ENCODE measurements around the gene EVI5L.
"Not testable (repeated sequence)": the region's sequence is repeated elsewhere in the genome, so short reads cannot be mapped to it uniquely, and the experiment has no call there.

EVI5L gene

DNA sequence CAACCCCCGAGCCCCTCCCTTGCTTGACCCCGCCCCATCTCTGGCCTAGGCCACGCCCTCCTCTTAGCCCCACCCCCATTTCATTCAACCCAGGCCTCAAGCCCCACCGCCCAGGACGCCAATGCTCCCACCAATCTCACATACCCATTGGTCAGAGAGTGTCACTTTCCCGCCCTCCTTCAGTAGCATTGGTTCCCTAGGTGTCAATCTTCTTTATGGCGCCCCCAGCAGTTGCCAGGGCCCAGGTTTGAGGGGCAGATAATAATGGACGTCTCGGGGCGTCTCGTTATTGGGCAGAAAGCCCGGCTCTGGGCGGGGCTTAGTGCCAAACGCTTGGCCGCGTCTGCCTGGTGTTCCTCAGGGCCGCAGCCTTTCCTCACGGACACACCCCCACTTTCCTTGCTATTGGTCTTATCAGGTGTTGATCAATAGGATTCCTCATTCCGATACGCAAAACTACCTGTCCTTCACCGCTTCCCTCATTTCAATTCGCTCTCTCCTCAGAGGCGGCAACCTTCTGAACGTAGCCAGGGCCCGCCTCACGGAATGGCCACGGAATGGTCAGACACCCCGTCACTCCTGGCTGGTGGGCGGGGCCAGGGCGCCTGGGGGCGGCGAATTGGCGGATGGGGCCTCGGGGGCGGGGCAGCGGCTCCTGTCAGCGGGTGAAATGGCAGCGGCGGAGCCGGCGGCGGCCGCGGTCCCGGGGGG is at the start of gene EVI5L:
EVI5L (plus strand) TSS at position 658 of the 711 bp plus-strand sequence. CDS start 16,325 bp downstream, outside the sequence.
- DNase-seq: peak; percentile 100

- DNase-seq: no peak
Observed at GRCh38 chr19:7781157-7781556, 48.9 kb upstream of the EVI5L start.

- no peak for DNase-seq
Observed at GRCh38 chr19:7783991-7784423, 46.0 kb upstream of the EVI5L start.

GRCh38 chr19:7784856-7785255 is 45.2 kb upstream of the EVI5L start:
- no peak for DNase-seq

DNA sequence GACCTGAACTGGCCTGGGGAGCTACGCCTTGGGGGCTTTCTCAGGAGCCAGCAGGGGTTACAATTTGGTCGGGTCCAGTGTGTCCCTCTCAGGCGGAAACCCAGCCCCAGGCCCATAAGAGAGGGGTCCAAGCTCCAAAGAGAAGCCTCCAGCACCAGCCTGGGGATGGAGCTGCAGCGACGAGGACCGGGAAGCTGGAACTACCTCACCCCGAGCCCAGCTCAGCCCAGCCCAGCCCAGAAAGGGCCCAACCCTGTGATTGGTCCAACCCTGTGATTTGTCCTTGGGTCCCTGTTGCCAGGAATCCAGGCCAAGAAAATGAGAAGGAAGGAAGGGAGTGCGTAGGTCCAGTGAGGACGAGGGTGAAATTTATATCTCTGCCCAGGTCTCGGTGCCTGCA is 42.9 kb upstream of the EVI5L start:
- no peak for DNase-seq

GRCh38 chr19:7787602-7788177 is 42.3 kb upstream of the EVI5L start:
- no peak for DNase-seq

DNA sequence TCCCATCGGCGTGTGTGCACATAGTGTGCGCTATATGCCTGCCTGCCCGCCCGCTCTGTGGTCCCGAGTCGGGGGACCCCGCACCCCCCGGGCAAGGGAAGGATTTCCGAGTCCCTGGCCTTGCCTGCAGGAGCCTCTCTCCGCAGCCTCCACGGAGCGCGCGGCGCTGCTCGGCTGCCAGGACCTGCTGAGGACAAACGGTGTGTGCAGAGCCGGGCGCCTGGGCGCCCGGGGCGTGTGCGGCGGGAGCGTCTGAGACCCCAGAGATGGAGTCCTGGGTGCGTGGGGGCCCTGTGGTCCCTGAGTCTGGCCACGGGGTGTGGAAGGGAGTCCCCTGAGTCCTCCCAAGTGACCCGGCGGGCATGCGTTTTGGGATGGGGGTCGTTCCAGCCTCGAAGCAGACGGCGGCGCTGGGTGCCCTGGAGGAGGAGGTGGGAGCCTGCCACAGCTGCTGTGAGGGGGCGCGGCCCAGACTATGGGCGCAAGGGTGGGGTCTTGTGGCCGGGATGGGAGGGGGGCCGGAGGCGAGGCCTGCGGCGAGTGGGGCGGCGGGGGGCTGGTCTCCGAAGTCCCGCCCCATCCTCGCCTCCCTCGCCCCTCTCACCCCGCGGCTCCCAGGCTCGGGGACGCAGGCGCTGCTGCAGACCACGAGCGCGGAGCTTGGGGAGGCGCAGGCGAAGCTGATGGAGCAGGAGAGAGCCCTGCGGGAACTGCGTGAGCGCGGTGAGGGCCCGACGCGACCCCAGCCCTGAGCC is 41.7 kb upstream of the EVI5L start:
- DNase-seq: no peak

DNA sequence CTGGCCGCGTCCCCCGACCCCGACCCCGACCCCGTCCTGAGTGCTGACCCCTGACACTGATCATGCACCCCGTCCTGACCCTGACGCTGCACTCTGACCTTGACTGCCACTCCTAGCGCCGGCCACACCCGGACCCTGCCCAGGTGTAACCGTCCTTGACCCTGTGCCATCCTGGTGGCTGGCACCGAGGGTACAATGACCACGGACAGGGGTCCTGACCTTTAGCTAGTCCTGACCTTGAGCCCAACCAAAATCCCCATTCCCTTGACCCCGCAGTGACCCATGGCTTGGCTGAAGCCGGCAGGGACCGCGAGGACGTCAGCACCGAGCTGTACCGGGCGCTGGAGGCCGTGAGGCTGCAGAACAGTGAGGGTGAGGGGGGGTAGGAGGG is 41.1 kb upstream of the EVI5L start:
- DNase-seq: no peak

DNA sequence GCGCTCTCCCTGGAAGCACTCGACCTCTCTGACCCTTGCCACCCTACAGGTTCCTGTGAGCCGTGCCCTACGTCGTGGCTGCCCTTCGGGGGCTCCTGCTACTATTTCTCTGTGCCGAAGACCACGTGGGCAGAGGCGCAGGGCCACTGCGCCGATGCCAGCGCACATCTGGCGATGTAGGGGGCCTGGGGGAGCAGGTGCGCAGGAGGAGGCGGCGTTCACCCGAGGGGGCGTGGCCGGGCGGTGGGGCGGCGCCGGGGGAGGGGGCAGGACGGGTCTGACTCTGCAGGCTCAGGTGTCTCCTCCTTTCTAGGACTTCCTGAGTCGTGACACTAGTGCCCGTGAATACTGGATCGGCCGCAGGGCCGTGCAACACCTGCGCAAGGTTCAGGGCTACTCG is 40.6 kb upstream of the EVI5L start:
- DNase-seq: no peak

- no peak for DNase-seq
Observed at GRCh38 chr19:7790416-7790815, 39.6 kb upstream of the EVI5L start.

GRCh38 chr19:7792281-7792680 is 37.7 kb upstream of the EVI5L start:
- no peak for DNase-seq

DNA sequence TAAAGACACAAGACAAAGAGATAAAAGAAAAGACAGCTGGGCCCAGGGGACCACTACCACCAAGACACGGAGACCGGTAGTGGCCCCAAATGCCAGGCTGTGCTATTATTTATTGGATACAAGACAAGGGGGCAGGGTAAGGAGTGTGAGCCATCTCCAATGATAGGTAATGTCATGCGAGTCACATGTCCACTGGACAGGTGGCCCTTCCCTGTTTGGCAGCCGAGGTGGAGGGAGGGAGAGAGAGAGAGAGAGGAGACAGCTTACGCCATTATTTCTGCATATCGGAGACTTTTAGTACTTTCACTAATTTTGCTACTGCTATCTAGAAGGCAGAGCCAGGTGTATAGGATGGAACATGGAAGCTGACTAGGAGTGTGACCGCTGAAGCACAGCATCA is 37.3 kb upstream of the EVI5L start:
- DNase-seq: not testable (repeated sequence)

- DNase-seq: no peak
Observed at GRCh38 chr19:7793493-7793892, 36.5 kb upstream of the EVI5L start.

DNA sequence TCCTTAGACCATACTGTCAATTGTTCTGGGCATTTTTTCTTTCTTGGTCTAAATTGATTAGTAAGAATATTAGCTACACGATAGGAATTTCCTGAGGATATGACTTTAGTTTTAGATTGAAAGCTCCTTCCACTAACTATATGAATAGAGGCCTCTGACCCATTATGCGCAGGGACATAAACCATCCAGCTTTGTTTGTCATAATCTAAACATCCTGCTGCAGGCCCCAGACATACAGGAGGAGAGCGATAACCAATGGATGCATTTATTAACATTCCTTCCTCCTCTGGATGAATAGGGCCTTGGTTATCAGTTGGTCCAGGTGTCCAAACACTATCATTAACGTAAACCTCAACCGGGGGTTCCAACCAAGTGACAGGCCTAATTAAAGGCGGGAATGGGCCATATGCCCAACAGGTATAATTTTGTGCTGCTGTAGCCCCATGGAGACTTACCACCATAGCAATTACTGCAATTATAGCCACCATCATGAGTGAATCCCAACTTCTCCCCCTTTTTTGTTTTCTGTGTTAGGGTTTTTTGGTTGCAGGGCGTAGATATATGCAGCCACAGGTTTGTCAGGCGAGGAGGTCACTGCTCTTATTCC is 34.4 kb upstream of the EVI5L start:
- DNase-seq: no peak

- peak; percentile 43 to 71 for DNase-seq
Observed at GRCh38 chr19:7799640-7800355, 30.2 kb upstream of the EVI5L start.

DNA sequence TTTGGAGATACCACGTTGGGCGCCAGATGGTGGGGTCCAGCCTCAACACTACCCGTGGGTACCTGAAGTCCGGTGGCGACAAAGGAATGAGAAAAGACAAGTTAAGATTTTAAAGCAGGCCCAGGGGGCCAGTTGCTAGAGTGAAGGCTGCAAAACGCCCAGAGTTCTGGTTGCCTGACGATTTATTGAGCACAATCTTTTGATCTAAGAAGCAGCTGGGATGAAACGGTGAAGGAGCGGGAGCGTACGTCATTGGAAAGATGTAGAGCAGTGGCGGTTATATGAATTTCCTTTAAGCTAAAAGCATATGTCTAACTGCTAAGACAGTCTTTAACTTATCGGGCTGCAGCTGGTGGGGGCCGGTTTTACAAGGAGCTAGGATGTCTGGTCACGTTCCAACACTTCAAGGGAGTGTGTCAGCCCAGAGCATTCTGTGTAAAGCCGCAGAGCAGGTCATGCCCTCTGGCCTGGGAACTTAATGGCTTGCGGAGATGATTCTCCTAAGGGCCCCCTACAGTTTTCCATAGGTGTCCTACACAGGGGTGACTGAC is 28.9 kb upstream of the EVI5L start:
- DNase-seq: no peak

DNA sequence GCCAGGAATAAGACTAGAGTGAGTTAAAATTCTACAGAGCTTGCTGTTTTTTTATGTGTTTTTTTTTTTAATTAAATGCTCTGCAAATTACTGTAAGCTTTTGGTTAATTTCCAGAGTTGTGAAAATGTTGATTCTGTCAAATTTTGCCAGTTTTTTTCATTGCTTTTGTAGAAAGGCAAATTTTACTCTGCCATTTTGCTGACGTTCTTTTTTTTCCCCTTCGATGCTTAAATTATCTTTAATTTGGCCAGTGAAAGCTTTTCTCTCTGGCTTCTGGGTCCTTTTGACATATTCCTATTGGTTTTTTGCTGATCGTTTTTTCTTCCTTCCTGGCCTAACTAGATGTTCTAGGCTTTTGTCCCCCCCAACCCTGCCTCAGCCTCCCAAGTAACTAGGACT is 23.8 kb upstream of the EVI5L start:
- DNase-seq: no peak

DNA sequence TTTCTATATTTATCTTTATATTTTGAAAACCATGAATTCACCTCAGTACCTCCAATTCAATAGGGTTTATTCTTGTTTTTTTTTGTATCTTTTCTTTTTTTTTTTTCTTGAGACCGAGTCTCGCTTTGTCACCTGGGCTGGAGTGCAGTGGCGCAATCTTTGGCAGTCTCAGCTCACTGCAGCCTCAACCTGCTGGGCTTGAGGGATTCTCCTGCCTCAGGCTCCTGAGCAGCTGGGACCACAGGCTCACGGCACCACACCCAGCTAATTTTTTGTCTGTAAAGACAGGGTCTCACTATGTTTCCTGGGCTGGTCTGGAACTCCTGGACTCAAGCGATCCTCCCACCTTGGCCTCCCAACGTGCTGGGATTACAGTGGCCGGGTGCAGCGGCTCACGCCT is 23.1 kb upstream of the EVI5L start:
- no peak for DNase-seq

- no peak for DNase-seq
Observed at GRCh38 chr19:7808108-7808507, 21.9 kb upstream of the EVI5L start.

DNA sequence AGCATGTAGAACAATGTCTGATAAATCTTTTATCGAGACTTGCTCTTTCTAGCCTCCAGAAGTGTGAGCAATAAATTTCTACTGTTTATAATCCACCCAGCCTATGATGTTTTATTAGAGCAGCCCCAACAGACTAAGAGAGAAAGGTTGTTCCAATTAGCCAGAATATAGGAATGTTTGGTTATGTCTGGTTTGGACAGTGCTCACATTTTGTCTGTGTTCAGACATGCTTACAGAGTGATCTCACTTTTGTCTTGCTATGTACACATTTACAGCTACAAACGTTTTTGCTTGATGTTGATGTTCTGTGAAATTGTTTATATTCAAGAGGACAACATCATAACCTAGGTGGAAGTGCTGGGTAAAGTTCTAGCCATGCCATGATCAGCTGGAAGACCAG is 18.0 kb upstream of the EVI5L start:
- DNase-seq: no peak

DNA sequence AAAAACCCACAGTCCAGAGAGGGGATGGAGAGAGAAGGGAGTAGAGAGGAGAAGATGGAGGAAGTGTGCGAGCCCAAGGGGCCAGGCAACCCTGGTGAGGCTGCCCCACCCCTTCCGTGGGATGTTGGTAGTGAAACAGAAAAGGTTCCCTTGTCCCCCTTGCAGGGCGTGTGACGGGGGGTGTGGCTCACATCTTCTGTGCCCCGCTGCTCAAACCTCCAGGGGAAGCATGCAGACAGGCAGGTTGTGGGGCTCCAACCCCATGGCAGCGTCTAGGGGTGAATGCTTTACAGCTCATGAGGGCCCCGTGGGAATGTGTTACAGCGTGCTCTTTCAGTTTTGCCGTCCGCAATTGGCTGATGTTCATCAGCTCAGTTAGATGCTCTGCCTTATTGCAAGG is 14.7 kb upstream of the EVI5L start:
- DNase-seq: no peak

GRCh38 chr19:7816040-7816439 is 14.0 kb upstream of the EVI5L start:
- not testable (repeated sequence) for DNase-seq

DNA sequence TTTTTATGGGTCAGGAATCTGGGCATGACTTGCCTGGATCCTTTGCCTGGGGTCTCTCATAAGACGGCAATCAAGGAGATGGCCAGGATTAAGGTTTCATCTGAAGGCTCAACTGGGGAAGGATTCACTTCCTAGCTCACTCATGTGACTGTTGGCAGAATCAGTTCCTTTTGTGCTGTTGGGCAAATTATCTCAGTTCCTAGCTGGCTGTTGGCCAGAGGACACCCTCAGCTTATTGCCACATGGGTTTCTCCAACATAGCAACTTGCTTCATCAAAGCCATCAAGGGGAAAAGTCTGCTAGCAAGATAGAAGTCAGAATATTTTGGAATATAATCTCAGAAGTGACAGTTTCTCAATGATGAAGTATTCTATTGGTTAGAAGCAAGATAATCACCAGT is 12.2 kb upstream of the EVI5L start:
- DNase-seq: no peak

Data from hippocampal formation (tissue), 2 donors.